Transverse colon (tissue), 4 donors: ENCODE measurements around the gene TRIM9. TPM values are rescaled to one million over a fixed set of nuclear protein-coding genes. Genes with fewer than 3 reads are reported as not detected.

Experiments used
- DNase-seq: peaks from one replicate; pipeline ENCODE4 v3.0.0-alpha.2; 2019
- H3K27ac ChIP-seq, 4 donors: fragments of 200-600 bp; sonication (generic); 2 replicates each; pipeline ENCODE4 v1.5.1; 2016 to 2018; ENCODE audit warnings: inconsistent platforms in 4 of 4
- H3K27me3 ChIP-seq: fragments of 200-600 bp; sonication (generic); 2 replicates; pipeline ENCODE4 v1.5.1; 2017; ENCODE audit warnings: inconsistent platforms
- H3K36me3 ChIP-seq, 4 donors: fragments of 200-600 bp; sonication (generic); 2 replicates each; pipeline ENCODE4 v1.5.1; 2017 to 2019; ENCODE audit warnings: inconsistent platforms in 4 of 4
- H3K4me1 ChIP-seq, 4 donors: fragments of 200-600 bp; sonication (generic); 2 replicates each; pipeline ENCODE4 v1.5.1; 2017 to 2020; ENCODE audit warnings: inconsistent platforms in 4 of 4
- H3K4me3 ChIP-seq, 4 donors: fragments of 200-600 bp; sonication (generic); 1 replicate in 1 of 4; 2 replicates in 3 of 4; pipeline versions ENCODE4 v1.5.1 to v1.6.1; 2017 to 2019; ENCODE audit warnings: inconsistent platforms in 4 of 4
- H3K9me3 ChIP-seq, 2 donors: fragments of 200-600 bp; sonication (generic); 2 replicates each; pipeline ENCODE4 v1.5.1; 2017 to 2019; ENCODE audit warnings: inconsistent platforms in 2 of 2
- EP300 ChIP-seq: sonication (generic); formaldehyde crosslinking; IDR thresholded peaks from one replicate; pipeline ENCODE4 v1.6.1; 2017; ENCODE audit warnings: antibody characterized with exemption, low read depth
- POLR2A ChIP-seq: fragments of 450-650 bp; IDR thresholded peaks from one replicate; pipeline ENCODE4 v1.6.1; 2016; ENCODE audit warnings: antibody characterized with exemption, mild to moderate bottlenecking, moderate library complexity
- POLR2AphosphoS5 ChIP-seq, 3 donors: sonication (generic); formaldehyde crosslinking; IDR thresholded peaks; one replicate each; pipeline ENCODE4 v1.6.1; 2016; ENCODE audit warnings: antibody characterized with exemption in 3 of 3
- WGBS, 2 donors: methylation state at CpG; one replicate each; pipeline ENCODE4 v1.1.5; 2018; ENCODE audit warnings: low coverage in 1 of 2; 5-methylcytosine and 5-hydroxymethylcytosine counted together
- in situ Hi-C, 4 donors: fragments of 200-750 bp; cut with MboI; loops; one replicate each; pipeline versions ENCODE4 v1.15.0 to v1.15.1; 2017; ENCODE audit warnings: low sequenced_read_pairs in 3 of 4, low pct_ligation_motif_present in 1 of 4, low pct_unique_long_range_greater_than_20kb in 1 of 4
- intact Hi-C: fragments of 100-400 bp; cut with DNase I; formaldehyde crosslinking; loops from one replicate; pipeline ENCODE4 v1.15.1; 2023; ENCODE audit warnings: low total_unique reads
- total RNA-seq, 4 donors: library from RNA; depleted of rRNA; stranded (reverse); fragments of >200 nt; gene quantifications; one replicate each; pipeline ENCODE4 v1.1.0, GENCODE V29; 2016
- TF ChIP-seq, protein P1 (sequence below), 5 experiments: fragments of 200-600 bp in 3 of 5; fragments of 450-650 bp in 2 of 5; sonication (generic) in 3 of 5; IDR thresholded peaks; 1 replicate in 2 of 5; 2 replicates in 3 of 5; pipeline ENCODE4 v1.5.1; 2016 to 2017; ENCODE audit warnings: antibody characterized with exemption in 5 of 5, inconsistent platforms in 3 of 5, mild to moderate bottlenecking in 2 of 5, moderate library complexity in 1 of 5

TRIM9 gene
- total RNA-seq, 4 donors from 2014 or later = 9.2 to 21.3 (median 16.1) TPM

GRCh38 chr14:51079489-51079888 lies 15.4 kb downstream of the TRIM9 start:
- intact Hi-C loops (no loop called here), in situ Hi-C loops (no loop called here)
- 32 to 43% methylated on average over 1 of the region's 1 CpG for WGBS, 2 donors
- H3K9me3 ChIP-seq = no peaks in the 10 kb centered on the region
- no peak overlapping the region for H3K4me3 ChIP-seq
- H3K36me3 ChIP-seq = no peaks in the 10 kb centered on the region
- H3K27ac ChIP-seq = peak overlapping the region in 3 of 4 donors; percentile 5 to 41 (median 36)
- no peaks in the 10 kb centered on the region for H3K27me3 ChIP-seq
- H3K4me1 ChIP-seq = peaks cover 6 to 28% (median 16%) of the 10 kb centered on the region in 4 donors
- TF ChIP-seq POLR2AphosphoS5 (IDR thresholded peaks at IDR 0.05) (no peak), EP300 (no peak), POLR2A (no peak)
- TF ChIP-seq, protein P1, sequence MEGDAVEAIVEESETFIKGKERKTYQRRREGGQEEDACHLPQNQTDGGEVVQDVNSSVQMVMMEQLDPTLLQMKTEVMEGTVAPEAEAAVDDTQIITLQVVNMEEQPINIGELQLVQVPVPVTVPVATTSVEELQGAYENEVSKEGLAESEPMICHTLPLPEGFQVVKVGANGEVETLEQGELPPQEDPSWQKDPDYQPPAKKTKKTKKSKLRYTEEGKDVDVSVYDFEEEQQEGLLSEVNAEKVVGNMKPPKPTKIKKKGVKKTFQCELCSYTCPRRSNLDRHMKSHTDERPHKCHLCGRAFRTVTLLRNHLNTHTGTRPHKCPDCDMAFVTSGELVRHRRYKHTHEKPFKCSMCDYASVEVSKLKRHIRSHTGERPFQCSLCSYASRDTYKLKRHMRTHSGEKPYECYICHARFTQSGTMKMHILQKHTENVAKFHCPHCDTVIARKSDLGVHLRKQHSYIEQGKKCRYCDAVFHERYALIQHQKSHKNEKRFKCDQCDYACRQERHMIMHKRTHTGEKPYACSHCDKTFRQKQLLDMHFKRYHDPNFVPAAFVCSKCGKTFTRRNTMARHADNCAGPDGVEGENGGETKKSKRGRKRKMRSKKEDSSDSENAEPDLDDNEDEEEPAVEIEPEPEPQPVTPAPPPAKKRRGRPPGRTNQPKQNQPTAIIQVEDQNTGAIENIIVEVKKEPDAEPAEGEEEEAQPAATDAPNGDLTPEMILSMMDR (IDR thresholded peaks at IDR 0.05) = no peak
- peak; percentile 47 for DNase-seq

DNA sequence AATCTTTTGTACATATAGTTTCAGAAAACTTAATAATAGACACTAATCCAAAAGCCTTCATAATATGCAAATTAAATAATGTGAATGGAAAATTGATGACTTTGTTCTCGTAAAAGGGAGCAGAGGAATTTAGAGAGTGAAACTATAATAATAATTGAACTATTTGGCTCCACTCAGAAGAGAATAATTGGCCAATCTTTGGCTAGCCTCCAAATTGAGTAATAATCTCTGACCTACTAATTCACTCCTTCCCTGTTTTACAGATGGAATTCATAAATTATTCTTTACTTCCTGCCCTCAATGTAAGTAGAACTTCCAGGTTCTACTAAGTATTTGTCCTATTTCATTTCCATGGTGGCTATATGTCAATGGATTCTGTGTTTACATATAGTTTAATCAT lies 15.8 kb downstream of the TRIM9 start:
- no peak for TF ChIP-seq EP300
- no peak for TF ChIP-seq POLR2A
- TF ChIP-seq, protein P1 (IDR thresholded peaks at IDR 0.05) = no peak
- TF ChIP-seq POLR2AphosphoS5 (IDR thresholded peaks at IDR 0.05) = no peak
- Histone ChIP-seq H3K36me3 (no peaks in the 10 kb centered on the region), H3K4me1 (peaks cover 6 to 28% (median 16%) of the 10 kb centered on the region in 4 donors), H3K4me3 (no peak overlapping the region), H3K27ac (no peak overlapping the region), H3K9me3 (no peaks in the 10 kb centered on the region), H3K27me3 (no peaks in the 10 kb centered on the region)
- DNase-seq = no peak
- intact Hi-C loops (no loop called here), in situ Hi-C loops (no loop called here)
- WGBS, 2 donors = 48 to 50% methylated on average over 1 of the region's 1 CpG

- intact Hi-C loops = no loop called here
Measured at GRCh38 chr14:51074701-51075385, 20.1 kb downstream of the TRIM9 start.

GRCh38 chr14:51073731-51074130 lies 21.2 kb downstream of the TRIM9 start:
- H3K27me3 ChIP-seq = no peaks in the 10 kb centered on the region
- H3K36me3 ChIP-seq = no peaks in the 10 kb centered on the region
- intact Hi-C loops = no loop called here

More at GRCh38 chr14:51074701-51075385, 20.1 kb downstream of the TRIM9 start:
- H3K4me1 ChIP-seq = peaks cover 4 to 11% (median 5%) of the 10 kb centered on the region in 4 donors
- H3K27me3 ChIP-seq = no peaks in the 10 kb centered on the region
- 85 to 89% methylated on average over 6 to 8 of the region's 8 CpGs for WGBS, 2 donors
- H3K27ac ChIP-seq = peak overlapping the region in 1 of 4 donors; percentile 40
- no peaks in the 10 kb centered on the region for H3K9me3 ChIP-seq
- TF ChIP-seq EP300 (no peak), POLR2AphosphoS5 (IDR thresholded peaks at IDR 0.05) (no peak), POLR2A (no peak)
- TF ChIP-seq, protein P1 (IDR thresholded peaks at IDR 0.05) = no peak
- no peak overlapping the region for H3K4me3 ChIP-seq
- in situ Hi-C loops = no loop called here
- DNase-seq = no peak
- H3K36me3 ChIP-seq = no peaks in the 10 kb centered on the region

More at GRCh38 chr14:51073731-51074130, 21.2 kb downstream of the TRIM9 start:
- peak overlapping the region in 1 of 4 donors; percentile 40 for H3K27ac ChIP-seq
- in situ Hi-C loops = no loop called here
- H3K4me1 ChIP-seq = no peaks in the 10 kb centered on the region
- 63% methylated on average over 2 of the region's 2 CpGs; no CpG with 5 or more reads in 1 of the 2 donors for WGBS, 2 donors
- no peak for DNase-seq
- H3K4me3 ChIP-seq = no peak overlapping the region
- TF ChIP-seq, protein P1 (IDR thresholded peaks at IDR 0.05) = no peak
- TF ChIP-seq POLR2AphosphoS5 (IDR thresholded peaks at IDR 0.05) (no peak), EP300 (no peak)
- H3K9me3 ChIP-seq = no peaks in the 10 kb centered on the region
